ENCODE results near the gene LAMP5. TPM values are rescaled to one million over a fixed set of nuclear protein-coding genes. Genes with fewer than 3 reads are reported as not detected.

Gene LAMP5
- total RNA-seq, 2 donors from 2014 or later, result 0.35 TPM; not detected in 1

- H3K4me3 ChIP-seq (ENCODE audit: low read length), result peak overlapping the region; percentile 79
- Mint-ChIP-seq H3K27ac (no peak overlapping the region), H3K36me3 (ENCODE audit: low read depth) (no peaks in the 10 kb centered on the region), H3K4me3 (peak overlapping the region; percentile 60), H3K4me1 (peaks cover 20% of the 10 kb centered on the region), H3K27me3 (ENCODE audit: insufficient read depth) (peaks cover 91% of the 10 kb centered on the region), H3K9me3 (no peaks in the 10 kb centered on the region)
- no peak overlapping the region for H3K9ac ChIP-seq (ENCODE audit: extremely low read depth, low read length, poor library complexity, severe bottlenecking)
- H3K27me3 ChIP-seq (ENCODE audit: control insufficient read depth, insufficient read depth, low read length, poor library complexity, severe bottlenecking), result peaks cover 86% of the 10 kb centered on the region
- no peaks in the 10 kb centered on the region for H3K9me3 ChIP-seq (ENCODE audit: control insufficient read depth, low read length)
- H3K27ac ChIP-seq (ENCODE audit: low read depth, low read length), result no peak overlapping the region
- WGBS, 2 experiments (ENCODE audit: insufficient coverage in 1 of 2, insufficient read length in 1 of 2), result 18 to 19% methylated on average over 9 to 13 of the region's 13 CpGs
- no peaks in the 10 kb centered on the region for H3K36me3 ChIP-seq (ENCODE audit: control insufficient read depth, insufficient read depth, low read length)
- no peak for TF ChIP-seq CTCF (conservative IDR thresholded peaks at IDR 0.05)
- no peak for DNase-seq
- H3K4me1 ChIP-seq (ENCODE audit: control insufficient read depth, insufficient read depth, low read length), result peaks cover 11% of the 10 kb centered on the region
Observed at GRCh38 chr20:9515214-9515585, 810 bp downstream of the LAMP5 start.

- H3K9me3 Mint-ChIP-seq, result no peaks in the 10 kb centered on the region
- DNase-seq, result peak; percentile 79
- peaks cover 20% of the 10 kb centered on the region for H3K4me1 Mint-ChIP-seq
- no peaks in the 10 kb centered on the region for H3K36me3 ChIP-seq (ENCODE audit: control insufficient read depth, insufficient read depth, low read length)
- no peak overlapping the region for H3K9ac ChIP-seq (ENCODE audit: extremely low read depth, low read length, poor library complexity, severe bottlenecking)
- H3K4me1 ChIP-seq (ENCODE audit: control insufficient read depth, insufficient read depth, low read length), result peaks cover 11% of the 10 kb centered on the region
- peaks cover 81% of the 10 kb centered on the region for H3K27me3 ChIP-seq (ENCODE audit: control insufficient read depth, insufficient read depth, low read length, poor library complexity, severe bottlenecking)
- peak overlapping the region; percentile 60 for H3K4me3 Mint-ChIP-seq
- H3K9me3 ChIP-seq (ENCODE audit: control insufficient read depth, low read length), result no peaks in the 10 kb centered on the region
- no peak for TF ChIP-seq CTCF (conservative IDR thresholded peaks at IDR 0.05)
- H3K27ac Mint-ChIP-seq, result no peak overlapping the region
- H3K27me3 Mint-ChIP-seq (ENCODE audit: insufficient read depth), result peaks cover 91% of the 10 kb centered on the region
- 4% methylated on average over 19 to 38 of the region's 38 CpGs for WGBS, 2 experiments (ENCODE audit: insufficient coverage in 1 of 2, insufficient read length in 1 of 2)
- no peaks in the 10 kb centered on the region for H3K36me3 Mint-ChIP-seq (ENCODE audit: low read depth)
- H3K4me3 ChIP-seq (ENCODE audit: low read length), result peak overlapping the region; percentile 79
- H3K27ac ChIP-seq (ENCODE audit: low read depth, low read length), result no peak overlapping the region
Observed at GRCh38 chr20:9515741-9516233, 1.4 kb downstream of the LAMP5 start.

- H3K36me3 Mint-ChIP-seq (ENCODE audit: low read depth), result no peaks in the 10 kb centered on the region
- H3K36me3 ChIP-seq (ENCODE audit: control insufficient read depth, insufficient read depth, low read length), result no peaks in the 10 kb centered on the region
- TF ChIP-seq CTCF (conservative IDR thresholded peaks at IDR 0.05), result no peak
- DNase-seq, result no peak
- H3K4me1 ChIP-seq (ENCODE audit: control insufficient read depth, insufficient read depth, low read length), result peaks cover 11% of the 10 kb centered on the region
- H3K4me1 Mint-ChIP-seq, result peaks cover 20% of the 10 kb centered on the region
- peak overlapping the region; percentile 79 for H3K4me3 ChIP-seq (ENCODE audit: low read length)
- no peak overlapping the region for H3K9ac ChIP-seq (ENCODE audit: extremely low read depth, low read length, poor library complexity, severe bottlenecking)
- peaks cover 89% of the 10 kb centered on the region for H3K27me3 Mint-ChIP-seq (ENCODE audit: insufficient read depth)
- H3K9me3 ChIP-seq (ENCODE audit: control insufficient read depth, low read length), result no peaks in the 10 kb centered on the region
- H3K27ac ChIP-seq (ENCODE audit: low read depth, low read length), result no peak overlapping the region
- peaks cover 75% of the 10 kb centered on the region for H3K27me3 ChIP-seq (ENCODE audit: control insufficient read depth, insufficient read depth, low read length, poor library complexity, severe bottlenecking)
- H3K4me3 Mint-ChIP-seq, result peak overlapping the region; percentile 60
- H3K27ac Mint-ChIP-seq, result no peak overlapping the region
- 21 to 40% methylated on average over 28 of the region's 28 CpGs for WGBS, 2 experiments (ENCODE audit: insufficient coverage in 1 of 2, insufficient read length in 1 of 2)
- no peaks in the 10 kb centered on the region for H3K9me3 Mint-ChIP-seq
Observed at GRCh38 chr20:9516234-9516871, 2.0 kb downstream of the LAMP5 start.

Measured in endodermal cell (in vitro differentiated cells).